Astrocyte (in vitro differentiated cells and primary cell): ENCODE measurements around the gene CEACAM5.

Source experiments
- CTCF ChIP-seq: IDR thresholded peaks from 2 replicates; pipeline ENCODE4 v1.5.1; 2011; ENCODE audit warnings: low read depth, mild to moderate bottlenecking, inconsistent platforms, low read length, moderate library complexity; ENCODE audit not compliant: insufficient read depth
- EZH2 ChIP-seq: IDR thresholded peaks from 2 replicates; pipeline ENCODE4 v1.6.1; 2012; ENCODE audit warnings: mild to moderate bottlenecking, low read length, inconsistent platforms; ENCODE audit not compliant: insufficient read depth

DNA sequence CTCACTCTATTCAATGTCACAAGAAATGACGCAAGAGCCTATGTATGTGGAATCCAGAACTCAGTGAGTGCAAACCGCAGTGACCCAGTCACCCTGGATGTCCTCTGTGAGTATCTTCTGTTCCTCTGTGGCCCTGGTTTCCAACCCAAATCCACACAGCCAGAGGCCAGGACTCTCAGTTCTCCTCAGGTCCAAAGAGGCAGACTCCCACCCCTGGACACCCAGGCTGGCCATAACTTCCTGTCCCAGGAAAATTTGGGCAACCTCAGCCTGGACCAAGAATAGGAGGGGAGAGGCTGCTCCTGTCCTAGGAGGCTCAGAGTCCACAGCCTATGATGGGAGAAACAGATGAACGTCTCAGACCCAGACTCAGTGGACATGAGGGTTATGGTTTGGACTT is 11.7 kb downstream of the CEACAM5 start:
- TF ChIP-seq CTCF (no peak), EZH2 (no peak)
